NCI-H1930 (cell line): Measurements from ENCODE around the gene RIF1.
"Not testable (repeated sequence)": the region's sequence is repeated elsewhere in the genome, so short reads cannot be mapped to it uniquely, and the experiment has no call there.

ENCODE experiments used
- DNase-seq, 2 experiments: peaks; one replicate each; lab custom pipeline; 2025; lab: John Stamatoyannopoulos, UW

The RIF1 gene

DNA sequence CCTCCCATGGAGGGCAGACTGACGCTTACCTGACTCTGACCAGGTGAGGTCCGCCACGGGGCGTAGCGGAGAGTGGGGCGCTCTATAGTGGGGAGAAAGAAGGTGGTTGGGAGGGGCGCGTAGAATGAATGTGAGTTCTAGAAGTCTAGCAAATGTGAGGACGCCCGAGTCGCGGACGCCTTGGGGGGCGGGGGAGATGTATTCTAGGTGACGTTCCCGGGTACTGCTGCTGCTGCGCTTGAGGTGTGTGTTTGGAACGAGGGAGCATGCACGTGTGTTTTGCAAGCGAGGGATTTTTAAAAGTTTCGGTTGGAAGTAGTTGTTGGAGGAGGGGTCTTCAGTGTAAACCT lies 758 bp downstream of the RIF1 start:
- peak in 1 of 2 experiments; percentile 42 for DNase-seq

DNA sequence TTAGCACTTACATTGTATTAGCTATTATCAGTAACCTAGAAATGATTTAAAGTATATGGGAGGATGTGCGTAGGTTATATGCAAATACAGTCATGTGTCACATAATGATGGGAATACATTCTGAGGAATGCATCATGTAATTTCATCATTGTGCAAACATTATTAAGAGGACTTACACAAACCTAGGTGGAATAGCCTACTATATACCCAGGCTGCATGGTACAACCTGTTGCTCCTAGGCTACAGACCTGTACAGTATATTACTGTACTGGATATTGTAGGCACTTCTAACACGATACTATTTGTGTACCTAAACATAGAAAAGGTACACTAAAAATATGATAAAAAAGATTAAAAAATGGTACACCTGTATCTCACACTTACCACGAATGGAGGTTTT lies 7.9 kb downstream of the RIF1 start:
- no peak for DNase-seq

DNA sequence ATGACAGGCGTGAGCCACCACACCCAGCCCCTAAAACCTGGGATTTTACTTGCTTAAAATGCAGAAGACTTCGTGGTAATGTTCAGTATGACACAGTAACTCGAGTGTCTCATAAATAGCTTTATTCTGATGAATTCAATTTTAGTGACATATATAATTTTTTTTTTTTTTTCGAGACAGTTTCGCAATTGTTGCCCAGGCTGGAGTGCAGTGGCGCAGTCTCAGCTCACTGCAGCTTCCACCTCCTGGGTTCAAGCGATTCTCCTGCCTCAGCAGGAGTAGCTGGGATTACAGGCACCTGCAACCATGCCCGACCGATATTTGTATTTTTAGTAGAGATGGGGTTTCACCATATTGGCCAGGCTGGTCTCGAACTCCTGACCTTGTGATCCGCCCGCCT lies 12.0 kb downstream of the RIF1 start:
- DNase-seq, result not testable (repeated sequence)

DNA sequence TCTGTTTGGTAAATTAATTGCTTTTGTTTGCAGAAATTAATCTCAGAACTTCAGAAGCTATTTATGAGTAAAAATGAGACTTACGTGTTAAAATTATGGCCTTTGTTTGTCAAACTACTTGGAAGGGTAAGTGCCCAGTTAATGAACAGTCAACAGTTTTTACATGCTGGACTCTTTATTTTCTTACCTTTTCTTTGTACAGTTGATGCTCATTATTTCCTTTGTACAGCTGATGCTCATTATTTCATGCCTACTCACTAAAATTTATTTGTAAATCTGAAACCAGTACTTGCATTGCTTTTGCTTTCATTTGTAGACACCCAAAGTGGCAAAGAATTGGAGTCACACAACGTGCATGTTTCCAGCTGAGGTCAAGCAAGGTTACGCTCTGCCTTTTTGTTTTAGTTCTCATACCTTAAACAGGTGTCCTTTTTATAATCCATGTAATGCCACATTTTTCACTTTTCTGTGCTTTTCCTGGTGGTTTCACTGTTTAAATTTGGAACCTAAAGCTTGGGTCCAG lies 13.3 kb downstream of the RIF1 start:
- DNase-seq, result no peak

DNA sequence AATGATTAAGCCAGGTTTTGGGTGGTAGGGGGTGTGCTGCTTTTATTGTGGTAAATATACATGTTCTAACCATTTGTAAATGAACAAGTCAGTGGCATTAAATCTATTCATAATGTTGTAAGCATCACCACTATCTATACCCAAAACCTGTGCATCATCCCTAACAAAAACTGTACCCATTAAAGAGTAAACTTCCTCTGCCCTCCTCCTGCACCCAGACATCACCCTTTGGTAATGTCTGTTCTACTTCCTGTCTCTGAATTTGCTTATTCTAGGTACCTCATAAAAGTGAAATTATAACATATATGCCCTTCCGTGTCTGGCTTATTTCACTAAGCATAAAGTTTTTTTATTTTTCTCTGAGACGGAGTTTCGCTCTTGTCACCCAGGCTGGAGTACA lies 14.1 kb downstream of the RIF1 start:
- DNase-seq, result no peak

DNA sequence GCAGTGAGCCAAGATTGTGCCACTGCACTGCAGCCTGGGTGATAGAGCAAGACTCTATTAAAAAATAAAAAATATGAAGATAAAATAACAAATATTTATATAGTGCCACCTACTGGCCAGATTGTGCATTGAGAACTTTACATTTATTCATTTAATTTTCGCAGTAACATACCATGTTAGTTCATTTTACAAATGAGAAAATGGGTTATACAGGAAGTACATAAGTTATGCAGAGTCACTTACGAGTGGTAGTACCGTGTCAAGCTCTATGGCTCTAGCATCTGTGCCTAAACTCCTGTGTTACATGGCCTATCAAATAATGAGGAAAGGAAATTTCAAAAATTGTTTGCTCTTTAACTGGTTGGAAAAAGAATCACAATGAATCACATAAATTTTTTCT lies 27.9 kb downstream of the RIF1 start:
- DNase-seq, result no peak

DNA sequence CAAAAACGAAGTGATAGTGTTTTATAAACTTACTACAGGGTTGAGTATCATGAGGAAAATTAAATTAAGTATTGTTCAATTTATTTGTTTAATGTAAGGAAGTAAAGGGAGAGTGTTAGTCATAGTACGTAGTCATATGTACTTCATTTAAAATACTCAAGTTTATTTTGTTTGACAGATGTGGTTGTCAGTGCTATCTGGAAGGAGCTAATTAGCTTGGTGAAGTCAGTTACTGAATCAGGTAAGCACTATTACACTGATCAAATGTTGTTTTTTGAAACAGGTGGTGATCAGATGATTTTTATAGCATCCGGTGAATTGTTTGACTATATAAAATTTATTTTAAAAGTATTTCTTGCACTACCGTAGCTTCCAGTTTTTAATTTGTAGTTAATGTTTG lies 28.8 kb downstream of the RIF1 start:
- DNase-seq, result no peak

DNA sequence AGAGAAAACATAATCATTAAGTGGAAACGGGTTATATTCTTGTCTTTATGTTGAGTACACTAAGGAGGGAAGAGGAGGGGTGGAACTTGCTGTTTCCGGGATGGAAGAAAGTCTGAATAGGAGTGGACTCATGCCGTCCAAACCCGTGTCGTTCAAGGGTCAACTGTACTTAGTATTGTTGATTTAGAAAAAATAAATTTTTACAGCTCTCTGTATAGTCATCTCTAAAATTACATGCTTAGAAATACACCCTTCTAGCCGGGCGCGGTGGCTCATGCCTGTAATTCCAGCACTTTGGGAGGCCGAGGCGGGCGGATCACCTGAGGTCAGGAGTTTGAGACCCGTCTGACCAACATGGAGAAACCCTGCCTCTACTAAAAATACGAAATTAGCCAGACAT lies 29.4 kb downstream of the RIF1 start:
- DNase-seq, result no peak

DNA sequence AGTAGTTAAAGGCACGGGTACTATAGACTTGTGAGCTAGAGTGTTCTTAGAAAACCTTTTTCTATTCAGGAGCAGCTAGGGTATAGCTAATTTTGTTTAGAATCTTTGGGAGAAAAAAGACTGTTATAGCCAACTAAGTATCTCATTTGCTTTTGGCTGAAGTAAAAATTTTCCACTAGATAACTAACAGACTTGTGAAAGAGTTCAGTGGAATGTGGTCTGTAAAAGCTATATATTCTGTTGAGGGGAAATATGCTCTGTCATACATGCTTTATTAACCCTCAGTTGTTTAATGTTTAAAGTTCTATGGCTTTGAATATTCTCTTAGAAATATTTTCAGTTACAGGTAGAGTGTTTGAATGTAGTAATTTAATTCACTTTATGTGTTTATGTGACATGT lies 49.7 kb downstream of the RIF1 start:
- no peak for DNase-seq

DNA sequence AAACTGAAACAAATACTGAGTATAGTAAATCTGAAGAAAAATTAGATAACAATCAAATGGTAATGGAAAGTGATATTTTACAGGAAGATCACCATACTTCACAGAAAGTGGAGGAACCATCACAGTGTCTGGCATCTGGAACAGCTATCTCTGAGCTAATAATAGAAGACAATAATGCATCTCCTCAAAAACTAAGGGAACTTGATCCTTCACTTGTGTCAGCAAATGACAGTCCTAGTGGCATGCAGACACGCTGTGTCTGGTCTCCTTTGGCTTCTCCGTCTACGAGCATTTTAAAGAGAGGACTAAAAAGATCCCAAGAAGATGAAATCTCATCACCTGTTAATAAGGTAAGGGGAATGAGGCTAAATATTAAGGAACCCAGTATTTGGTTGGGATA lies 56.1 kb downstream of the RIF1 start:
- no peak for DNase-seq

DNA sequence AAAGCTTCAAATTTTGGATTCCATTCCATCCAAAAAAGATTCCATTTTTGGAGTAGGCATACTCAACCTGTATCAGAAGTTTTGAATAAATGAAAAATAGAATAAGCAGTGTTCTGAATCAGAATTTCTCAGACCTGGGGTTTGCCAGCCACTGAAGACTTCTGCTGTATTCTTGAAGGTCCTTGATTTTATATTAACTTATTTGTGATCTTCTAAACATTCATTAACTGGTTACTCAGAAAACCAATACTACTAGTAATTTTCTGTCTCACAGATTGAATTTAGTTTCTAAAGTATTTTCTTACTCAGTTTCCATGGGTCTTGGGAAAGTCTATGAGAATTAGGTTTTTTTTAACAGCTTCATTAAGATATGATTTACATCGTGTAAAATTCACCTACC lies 60.9 kb downstream of the RIF1 start:
- no peak for DNase-seq

DNA sequence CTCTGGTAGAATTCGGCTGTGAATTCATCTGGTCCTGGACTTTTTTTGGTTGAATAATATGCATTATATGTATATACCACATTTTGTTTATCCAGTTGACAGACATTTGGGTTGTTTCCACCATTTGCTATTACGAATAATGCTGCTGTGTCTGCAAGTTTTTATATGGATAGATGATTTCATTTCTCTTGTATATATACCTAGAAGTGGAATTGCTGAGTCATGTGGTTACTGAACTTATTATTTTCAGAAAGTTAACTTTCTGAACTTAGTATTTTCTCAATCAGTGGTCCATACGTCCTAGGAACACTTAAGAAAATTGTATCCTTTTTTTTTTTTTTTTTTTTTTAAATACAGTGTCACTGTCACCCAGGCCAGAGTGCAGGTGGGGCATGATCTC lies 63.3 kb downstream of the RIF1 start:
- no peak for DNase-seq

DNA sequence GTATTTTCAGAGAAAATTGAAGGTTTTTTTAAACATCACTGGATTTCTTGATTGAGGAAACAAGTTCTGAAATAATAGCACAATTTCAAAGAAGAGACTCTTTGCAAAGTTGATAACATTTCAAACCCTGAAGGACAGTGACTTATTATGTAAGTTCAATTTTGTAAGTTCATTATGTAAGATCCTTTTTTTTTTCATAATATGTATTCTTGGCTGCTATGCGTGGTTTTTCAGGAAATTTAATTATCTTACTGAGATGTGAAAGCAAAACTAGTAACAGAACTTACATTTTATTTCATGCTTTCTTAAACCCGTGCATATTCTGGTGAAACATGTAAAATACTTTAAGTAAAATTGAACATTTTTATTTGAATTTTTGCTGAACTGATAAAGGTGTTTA lies 65.4 kb downstream of the RIF1 start:
- DNase-seq, result no peak

DNA sequence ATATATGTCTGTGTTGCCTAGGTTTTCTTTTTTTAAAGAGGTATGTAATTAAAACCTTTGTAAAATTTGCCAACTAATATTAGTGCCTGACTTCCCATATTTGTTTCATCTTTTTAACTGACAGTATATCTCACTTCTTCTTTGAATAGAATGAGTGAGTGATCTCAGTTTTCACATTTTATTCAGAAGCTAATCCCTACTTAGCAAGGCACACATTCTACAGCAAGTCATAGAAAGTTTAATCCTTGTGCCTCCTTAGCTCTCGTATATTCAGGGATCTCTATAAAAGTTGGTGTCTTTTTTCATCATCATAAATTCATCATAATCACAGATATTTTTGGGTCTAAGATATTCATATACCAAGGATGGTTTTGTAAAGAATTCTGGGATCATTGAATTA lies 66.6 kb downstream of the RIF1 start:
- no peak for DNase-seq

DNA sequence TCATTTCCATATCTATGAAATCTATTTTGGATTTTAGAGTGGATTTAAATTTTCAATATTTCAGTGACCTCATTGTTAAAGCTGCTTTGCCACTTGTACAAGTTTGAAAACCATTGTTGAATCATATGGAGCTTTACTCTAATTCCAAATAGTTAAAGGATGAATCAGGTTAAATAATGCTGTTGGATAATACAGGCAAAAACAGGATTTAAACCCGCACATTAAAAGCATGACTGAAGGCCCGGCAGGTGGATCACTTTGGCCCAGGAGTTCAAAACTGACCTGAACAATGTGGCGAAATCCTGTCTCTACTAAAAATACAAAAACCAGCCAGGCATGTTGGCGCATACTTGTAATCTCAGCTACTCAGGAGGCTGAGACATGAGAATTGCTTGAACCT lies 68.3 kb downstream of the RIF1 start:
- DNase-seq, result no peak

DNA sequence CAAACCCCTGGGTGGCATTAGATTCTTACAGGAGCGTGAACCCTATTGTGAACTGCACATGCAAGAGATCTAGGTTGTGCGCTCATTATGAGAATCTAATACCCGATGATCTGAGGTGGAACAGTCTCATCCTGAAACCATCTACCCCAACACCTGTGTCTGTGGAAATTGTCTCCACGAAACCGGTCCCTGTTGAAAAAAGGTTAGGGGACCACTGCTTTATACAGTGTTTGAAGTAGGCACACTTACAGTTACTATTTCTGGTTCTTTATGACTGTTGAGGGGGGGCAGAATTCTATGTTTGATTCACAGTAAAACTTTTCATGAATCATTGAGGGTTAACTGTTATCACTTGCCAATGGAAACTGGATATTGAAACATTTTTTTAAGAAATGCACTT lies 72.0 kb downstream of the RIF1 start:
- DNase-seq, result no peak

DNA sequence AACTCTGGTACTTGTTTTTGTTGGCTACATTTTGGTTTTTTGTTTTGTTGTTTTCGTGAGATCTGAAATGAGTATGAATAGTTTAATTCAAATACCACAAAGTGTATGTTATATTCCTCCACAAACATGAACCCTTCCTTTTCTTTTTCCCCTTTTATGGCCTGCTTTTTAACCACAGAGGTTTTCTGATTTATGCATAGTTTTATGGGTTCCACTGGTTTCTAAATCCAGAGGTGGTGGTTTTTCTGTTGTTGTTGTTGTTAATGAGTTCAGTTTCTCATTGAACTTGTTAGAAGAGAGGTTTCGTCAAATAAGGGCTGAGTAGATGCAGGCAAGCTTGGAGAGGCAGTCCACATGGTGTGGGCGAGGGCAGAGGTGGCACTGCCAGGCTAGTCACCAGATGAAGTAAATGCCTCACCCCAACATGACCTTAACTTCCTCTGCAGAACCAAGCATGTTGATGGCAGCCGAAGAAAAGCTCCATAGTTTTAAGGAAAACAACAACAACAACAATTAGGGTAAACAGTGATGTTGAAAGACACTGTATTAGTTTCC lies 72.5 kb downstream of the RIF1 start:
- no peak for DNase-seq

DNA sequence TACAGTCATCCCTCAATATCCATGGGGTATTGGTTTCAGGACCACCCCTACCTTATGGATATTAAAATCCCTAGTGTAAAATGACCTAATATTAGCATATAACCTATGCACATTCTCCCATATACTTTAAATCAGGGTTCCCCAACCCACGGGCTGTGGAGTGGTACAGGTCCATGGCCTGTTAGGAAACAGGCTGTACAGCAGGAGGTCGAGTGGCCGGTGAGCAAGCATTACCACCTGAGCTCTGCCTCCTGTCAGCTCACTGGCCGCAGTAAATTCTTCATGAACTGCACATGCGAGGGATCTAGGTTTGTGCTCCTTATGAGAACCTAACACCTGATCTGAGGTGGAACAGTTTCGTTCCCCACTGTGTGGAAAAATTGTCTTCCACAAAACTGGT lies 73.8 kb downstream of the RIF1 start:
- DNase-seq, result no peak

DNA sequence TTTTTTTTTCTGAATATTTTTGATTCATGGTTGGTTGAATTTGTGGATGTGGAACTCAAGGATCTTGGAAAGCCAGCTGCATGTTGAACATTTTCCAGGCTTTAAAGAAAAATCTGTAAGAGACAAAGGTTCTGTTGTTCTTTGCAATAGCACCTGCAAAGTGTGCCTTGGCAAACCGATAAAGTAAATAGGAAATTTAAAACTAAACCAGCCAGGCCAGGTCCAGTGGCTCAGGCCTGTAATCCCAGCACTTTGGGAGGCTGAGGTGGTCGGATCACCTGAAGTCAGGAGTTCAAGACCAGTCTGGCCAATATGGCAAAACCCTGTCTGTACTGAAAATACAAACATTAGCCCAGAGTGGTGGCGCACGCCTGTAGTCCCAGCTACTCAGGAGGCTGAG lies 74.4 kb downstream of the RIF1 start:
- no peak for DNase-seq

DNA sequence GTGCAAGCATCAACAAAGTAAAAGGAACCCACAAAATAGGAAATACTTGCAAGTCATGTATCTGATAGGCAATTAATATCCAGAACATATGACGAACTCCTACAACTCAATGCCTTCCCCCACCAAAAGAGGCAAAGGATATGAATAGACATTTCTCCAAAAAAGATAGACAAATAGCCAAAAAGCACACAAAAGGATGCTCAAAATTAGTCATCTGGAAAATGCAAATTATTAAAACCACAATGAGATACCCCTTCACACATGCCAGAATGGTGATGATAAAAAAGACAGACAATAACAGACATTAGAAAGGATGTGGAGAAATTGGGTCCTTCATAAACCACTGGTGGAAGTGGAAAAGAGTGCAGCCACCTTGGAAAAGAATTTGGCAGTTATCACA lies 76.4 kb downstream of the RIF1 start:
- no peak for DNase-seq

DNA sequence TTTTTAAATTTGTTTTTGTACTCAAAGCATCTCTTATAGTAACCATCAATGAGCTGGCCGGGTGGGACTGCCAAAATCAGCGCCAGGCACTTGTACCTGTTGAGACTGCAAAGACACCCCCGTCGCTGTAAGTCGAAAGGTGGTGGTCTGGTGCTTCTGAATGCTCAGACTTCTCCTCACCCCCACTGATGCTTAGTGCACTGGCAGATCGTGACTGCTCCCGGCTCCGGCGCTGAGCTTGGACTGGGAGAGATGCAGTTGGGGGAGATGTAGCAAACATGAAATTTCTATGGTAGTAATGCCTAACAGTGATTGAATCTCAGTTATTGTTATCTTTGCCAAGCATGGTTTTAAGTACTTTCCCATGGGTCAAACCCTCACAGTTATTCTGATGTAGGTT lies 80.6 kb downstream of the RIF1 start:
- no peak for DNase-seq

DNA sequence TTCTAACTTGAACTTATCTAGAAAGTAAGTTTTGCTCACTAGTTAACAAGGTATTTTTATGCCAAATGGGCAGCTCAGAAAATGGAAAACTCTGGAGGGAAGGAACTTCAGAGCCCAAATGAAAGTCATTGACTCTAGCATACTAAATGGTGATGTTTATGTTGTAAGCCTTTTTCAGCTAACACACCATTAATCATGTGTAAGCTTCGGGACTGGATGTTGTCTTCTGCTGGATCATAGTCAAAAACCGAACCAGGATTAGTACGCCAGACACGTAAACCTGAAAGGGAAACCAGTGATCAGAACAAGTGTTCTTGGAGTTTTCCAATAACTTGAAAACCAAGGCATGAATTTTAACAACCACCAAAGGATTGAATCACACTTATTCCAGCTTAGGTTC lies 81.8 kb downstream of the RIF1 start:
- DNase-seq, result no peak

DNA sequence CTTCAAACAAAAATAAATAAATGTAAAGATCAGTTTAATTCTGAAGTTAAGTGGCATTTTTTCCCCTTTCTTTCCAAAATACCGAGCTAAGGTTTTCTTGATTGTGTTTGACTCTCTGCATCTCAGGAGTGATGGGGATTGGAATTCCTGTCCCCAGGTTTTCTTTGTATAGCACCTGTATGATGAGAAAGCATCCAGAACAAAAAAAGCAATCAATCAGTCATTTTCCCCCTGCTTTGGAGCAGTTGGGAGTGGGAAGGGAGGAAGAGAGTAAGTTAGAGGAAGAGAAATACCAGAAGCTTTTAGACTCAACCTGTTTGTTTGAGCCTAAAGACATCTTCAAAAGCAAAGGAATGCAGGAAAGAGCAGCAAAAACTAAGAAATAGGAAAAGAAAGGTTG lies 88.5 kb downstream of the RIF1 start:
- DNase-seq, result no peak

DNA sequence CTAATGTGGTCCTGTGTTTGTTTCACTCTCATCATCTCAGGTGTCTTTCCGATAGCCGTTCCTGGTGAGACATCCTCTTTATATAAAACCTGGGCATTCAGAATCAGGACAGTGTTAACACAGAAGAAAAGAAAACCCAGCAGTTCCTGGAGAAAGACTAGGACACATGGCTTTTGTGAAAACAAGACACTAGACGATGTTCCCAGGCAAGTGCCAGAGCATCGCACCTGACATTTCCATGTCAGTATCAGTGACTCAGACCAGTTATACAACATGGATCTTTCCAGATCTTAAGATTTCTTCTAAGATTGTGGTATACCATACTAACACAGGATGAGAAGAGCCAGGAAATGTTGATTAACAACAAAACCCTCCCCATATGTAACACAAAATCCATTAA lies 96.5 kb downstream of the RIF1 start:
- no peak for DNase-seq

DNA sequence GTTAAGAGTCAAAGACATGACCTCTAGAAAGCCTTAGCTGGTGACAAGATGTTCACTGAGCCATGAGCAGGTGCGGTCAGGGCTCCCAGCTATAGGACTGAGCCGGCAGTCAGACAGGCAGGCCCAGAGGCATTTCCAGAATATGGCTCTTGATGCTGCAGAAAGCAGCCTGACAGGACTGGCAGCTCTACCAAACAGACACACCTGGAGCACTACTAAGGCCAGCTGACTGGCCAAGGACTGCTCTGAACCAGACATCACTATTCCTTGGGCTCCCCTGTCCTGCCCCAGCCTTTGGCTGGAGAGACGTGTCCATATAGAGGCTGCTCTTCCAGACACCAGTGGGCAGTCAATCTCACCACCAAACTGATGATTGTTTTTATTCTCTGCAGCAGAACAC lies 98.8 kb downstream of the RIF1 start:
- DNase-seq, result no peak
